Measurements from ENCODE around the gene EID1.

The EID1 gene

DNA sequence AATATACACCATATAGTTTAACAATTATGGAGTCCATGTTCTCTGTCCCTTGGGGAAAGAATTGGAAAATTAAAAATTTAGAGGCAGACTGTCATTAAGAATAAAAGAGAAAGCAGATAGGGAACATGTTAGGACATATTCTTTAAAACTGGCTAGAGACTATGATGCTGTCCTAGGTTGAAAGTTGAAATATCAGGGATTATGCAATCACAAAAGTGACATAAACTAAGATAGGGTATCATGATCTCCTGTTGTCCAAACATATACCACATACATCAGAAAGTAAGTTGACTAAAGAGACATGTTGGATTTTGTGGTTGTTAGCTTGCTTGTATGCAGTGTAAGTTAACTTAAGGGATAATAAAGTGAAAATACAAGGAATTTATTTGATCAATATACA is 9.9 kb upstream of the EID1 start:
- intact Hi-C loops (cut with DNase I), result no loop called here
- DNase-seq, result no peak

- intact Hi-C loops (cut with DNase I), result no loop called here
- DNase-seq, result no peak
Observed at GRCh38 chr15:48868536-48868935, 9.4 kb upstream of the EID1 start.

DNA sequence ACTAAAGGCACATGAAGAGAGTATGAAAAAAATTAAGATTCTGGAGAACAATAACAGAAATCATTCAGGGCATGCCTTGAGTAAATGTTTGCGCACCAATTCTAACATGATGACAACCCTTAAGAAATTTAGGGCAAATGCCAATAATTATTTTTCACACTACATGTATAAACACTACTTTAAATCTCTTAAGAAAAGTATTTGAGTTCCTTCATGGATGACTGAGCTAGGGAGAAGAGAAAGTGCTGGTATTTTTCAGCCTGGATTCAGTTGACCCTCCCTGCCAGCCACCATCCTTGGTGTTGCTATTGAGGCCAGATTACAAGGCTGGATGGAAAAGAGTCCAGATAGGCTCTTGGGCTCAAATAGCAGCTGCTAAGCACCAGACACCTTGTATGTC is 8.0 kb upstream of the EID1 start:
- DNase-seq, result no peak
- intact Hi-C loops (cut with DNase I), result loop anchor here (10.0 kb wide), 1 partner anchor 175 kb away; the partner anchor contains the start of gene SECISBP2L

GRCh38 chr15:48871542-48871941 is 6.4 kb upstream of the EID1 start:
- no peak for DNase-seq
- intact Hi-C loops (cut with DNase I), result loop anchor here (10.0 kb wide), 1 partner anchor 173 kb away; the partner anchor contains the start of gene SECISBP2L

- intact Hi-C loops (cut with DNase I), result loop anchor here (10.0 kb wide), 1 partner anchor 172 kb away; the partner anchor contains the start of gene SECISBP2L
- DNase-seq, result no peak
Observed at GRCh38 chr15:48872632-48873031, 5.3 kb upstream of the EID1 start.

DNA sequence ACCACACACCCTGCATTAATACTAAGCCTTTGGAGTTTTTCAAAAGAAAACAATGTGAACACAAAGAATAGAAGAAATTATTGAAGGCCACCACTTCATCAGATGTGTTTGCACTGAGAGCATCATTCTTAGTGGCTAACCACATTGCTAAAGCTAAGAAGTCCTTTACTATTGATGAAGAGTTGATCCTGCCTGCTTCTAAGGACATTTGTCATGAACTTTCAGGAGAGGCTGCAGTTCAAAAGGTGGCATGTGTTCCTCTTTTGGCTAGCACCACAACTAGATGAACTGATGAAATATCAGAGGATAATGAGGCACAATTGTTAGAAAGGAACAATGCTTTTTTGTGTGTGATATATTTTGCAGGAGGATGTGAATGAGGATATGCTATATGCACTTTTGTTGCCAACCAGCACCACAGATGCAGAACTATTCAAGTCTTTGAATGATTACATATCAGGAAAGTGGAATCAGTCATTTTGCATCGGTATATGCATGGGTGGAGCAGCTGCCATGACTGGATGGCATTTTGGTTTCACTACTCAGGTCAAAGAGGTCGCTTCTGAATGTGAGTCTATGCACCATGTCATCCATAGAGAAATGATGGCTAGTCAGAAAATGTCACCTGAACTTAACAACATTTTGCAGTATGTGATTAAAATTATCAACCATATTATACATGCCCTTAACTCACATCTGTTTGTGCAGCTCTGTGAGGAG is 2.5 kb upstream of the EID1 start:
- no peak for DNase-seq
- intact Hi-C loops (cut with DNase I), result loop anchor here (5.0 to 10.0 kb wide), 2 partner anchors 87 to 169 kb away; partner anchors contain the start of genes SECISBP2L and SHC4

- DNase-seq, result no peak
- intact Hi-C loops (cut with DNase I), result loop anchor here (2.0 to 10.0 kb wide), 3 partner anchors 86 to 279 kb away; partner anchors contain the start of genes COPS2, SECISBP2L and SHC4
Observed at GRCh38 chr15:48876057-48876456, 1.9 kb upstream of the EID1 start.

DNA sequence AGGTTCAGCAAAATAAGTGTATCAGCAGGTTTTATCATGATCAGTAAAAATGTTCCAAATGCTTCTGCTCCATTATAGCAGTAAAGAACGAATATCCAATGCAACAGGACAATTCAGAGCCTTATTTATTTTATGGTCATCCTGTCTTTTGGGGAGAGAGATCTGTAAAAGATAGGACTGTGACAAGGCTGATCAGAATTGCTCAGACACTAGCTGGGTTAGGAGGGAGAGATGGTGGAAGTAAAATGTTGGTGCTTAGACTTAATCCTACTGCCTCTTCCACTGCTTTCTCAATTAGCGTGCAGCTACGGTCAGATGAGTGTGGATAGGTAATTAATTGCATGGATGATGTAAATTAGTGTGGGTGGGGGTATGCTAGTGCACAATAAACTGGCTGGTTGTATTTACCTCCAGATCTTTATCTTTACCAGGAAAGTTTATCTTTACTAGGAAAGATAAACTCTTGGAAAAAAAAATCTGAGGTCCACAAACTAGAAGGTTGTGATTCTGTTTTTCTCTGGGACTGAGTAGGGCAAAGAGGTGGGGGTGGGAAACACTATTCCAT is 2.2 kb downstream of the EID1 start:
- intact Hi-C loops (cut with DNase I), result no loop called here
- no peak for DNase-seq

DNA sequence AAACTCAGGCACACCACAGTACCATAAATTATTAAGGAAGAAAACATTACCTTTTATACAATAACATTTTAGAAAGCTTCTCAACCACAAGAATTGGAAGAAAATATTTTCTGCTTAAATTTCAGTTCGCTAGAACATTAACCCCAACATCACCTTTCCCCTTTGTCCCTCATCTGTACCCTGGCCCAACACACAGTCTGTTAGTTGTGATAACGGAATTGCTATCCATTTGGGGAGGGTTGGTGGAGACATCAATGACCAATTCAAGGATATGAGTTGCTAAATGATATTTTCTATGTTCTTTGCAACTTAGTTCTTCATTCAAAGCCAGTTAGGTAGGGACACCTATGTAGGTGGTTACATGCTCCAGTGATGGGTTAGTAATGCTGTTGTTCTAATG is 5.8 kb downstream of the EID1 start:
- intact Hi-C loops (cut with DNase I), result no loop called here
- DNase-seq, result no peak

DNA sequence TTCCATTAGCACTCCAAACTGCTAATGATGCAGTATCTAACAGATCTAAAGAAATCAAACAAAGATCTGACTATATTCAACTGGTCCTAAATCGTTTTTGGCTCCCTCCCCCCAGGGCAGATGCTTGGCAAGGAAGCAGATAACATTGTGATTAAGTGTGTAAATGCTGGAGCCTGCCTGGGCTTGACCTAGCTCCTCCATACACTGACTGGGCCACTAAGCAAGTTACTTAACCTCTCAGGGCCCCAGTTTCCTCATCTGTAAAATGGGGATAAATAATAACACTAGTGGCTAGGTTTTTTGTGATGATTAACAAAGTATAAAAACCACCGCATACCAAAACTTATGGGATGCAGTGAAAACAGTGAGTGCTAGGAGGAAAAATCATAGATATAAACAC is 9.2 kb downstream of the EID1 start:
- intact Hi-C loops (cut with DNase I), result no loop called here
- no peak for DNase-seq

GRCh38 chr15:48888191-48888590 is 10.3 kb downstream of the EID1 start:
- DNase-seq, result no peak
- intact Hi-C loops (cut with DNase I), result no loop called here

DNA sequence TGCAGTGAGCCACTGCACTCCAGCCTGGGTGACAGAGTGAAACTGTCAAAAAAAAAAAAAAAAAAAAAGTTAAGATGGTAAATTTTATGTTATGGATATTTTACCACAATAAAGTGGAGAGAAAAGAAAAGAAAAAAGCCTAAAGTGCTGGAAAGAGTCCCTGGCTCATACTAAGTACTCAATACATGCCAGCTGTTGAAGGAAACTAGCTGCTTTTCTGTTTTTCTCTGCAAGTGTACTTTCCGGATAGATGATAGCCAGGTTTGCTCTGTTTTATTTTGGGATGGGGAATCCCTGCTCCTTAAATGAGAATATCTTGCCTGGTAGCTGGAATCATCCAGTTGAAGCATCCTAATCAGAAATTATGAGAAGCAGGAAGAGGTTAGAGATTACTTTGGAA is 10.9 kb downstream of the EID1 start:
- intact Hi-C loops (cut with DNase I), result no loop called here
- no peak for DNase-seq

DNA sequence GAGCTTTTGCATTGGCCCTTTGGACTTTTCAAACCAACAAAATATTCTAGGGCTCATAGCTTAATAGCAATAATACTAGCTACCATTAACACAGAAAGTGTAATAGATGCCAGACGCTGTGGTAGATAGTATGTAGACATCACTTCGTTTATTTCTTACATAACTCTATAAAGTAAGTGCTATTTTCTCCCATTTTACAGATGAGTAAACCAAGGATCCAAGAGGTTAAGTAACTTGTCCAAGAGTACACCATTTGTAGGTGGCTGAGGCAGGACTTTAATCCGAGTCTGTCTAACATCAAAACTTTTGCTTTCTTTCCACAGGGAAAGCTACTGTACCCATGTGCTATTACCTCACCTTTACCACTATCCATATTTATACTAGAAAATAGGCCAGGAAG is 12.0 kb downstream of the EID1 start:
- intact Hi-C loops (cut with DNase I), result no loop called here

DNA sequence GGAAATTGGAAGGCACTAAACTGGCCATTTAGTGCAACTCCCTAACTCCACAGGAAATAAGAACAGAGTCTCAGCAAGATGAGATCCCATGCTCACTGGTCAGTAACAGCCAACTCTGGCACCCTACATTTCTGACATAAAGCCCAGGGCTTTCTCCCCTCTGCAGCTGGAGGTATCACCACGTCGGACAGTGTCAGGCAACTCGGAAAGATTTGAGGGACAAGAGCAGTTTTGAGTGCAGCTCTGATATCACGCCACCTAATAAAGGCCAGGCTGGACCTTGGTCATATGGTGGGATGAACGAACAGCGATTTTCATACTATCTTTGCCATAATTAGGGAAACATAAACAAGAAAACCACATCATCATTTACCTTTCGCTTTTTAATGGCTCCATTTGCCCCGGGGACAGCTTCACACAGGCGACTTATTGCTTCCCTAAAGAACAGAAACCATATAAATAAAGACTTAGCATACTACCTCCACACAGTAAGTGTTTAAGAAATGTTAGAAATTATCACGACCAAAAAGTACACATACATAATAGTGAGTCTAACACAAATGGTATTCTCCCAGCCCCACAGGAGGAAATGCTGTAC is 12.5 kb downstream of the EID1 start:
- DNase-seq, result no peak
- intact Hi-C loops (cut with DNase I), result no loop called here

More for the DNA sequence above, 12.0 kb downstream of the EID1 start:
- DNase-seq, result no peak

DNA sequence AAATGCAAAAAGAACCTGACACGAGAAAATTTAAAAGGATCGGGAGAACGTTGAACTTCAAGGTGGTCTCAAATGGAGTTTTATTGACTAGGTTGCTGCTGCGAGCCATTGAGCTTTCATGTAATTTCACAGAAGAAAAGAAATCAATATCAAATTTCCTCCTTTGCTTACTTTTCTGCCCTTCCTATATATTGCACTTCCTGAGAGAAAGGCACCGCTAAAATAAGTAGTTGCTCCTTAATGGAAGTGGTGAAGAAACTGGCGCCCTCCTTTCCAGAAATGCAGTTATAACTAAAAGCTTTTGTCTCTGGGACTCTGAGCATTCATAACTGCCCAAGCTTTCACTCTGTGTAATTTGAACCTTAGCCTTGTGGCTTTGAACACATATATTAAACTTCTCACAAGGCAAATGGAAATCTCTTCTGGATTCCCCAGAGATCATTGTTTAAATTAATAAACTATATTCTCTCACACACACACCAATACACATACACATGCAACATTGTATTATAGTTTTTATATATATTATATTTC is 13.4 kb downstream of the EID1 start:
- DNase-seq, result no peak
- intact Hi-C loops (cut with DNase I), result no loop called here

- no peak for DNase-seq
- intact Hi-C loops (cut with DNase I), result no loop called here
Observed at GRCh38 chr15:48893311-48893710, 15.4 kb downstream of the EID1 start.

DNA sequence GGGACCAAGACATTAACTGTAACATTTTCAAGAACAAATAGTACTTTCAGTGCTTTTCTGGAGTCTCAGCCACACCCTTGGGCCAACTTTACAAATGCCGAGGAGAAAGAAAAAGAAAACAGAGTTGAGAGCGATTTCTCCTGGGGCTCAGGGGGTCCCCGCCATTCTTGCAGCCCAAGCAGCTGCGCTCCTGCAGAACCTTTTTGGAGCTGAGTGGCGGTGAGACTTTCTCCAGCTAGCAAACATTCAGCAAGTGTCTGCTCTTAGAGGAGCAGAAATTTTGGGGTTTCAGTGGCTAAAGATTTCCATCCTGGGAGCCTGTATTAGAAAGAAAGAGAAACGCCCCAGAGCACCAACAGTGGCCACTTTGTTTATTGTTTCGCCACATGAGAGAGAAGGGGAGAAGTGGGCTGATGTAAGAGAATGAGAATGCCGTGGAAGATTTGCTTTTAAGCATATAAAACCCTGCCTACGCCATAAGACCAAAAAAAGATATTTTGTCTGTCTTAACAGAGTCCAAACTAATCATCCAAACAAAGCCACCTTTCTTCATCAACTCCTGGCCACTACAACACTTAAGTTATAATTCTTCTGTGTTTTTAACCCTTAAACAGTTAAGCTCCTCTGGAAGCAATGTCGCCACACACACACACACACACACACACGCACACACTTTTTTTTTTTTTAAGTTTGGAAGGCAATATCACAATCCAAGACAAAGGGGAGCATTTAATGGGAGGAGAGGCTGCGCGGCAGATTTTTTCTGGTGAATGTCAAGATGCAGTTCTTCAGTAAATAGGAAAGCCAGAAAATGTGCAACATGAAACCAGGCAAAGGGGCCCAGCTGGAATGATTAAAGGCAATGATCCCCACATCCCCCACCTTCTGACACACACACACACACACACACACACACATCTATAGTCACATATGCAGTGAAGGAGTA is 19.2 kb downstream of the EID1 start:
- DNase-seq, result peak in 1 of 10 donors; percentile 28
- intact Hi-C loops (cut with DNase I), result no loop called here

DNA sequence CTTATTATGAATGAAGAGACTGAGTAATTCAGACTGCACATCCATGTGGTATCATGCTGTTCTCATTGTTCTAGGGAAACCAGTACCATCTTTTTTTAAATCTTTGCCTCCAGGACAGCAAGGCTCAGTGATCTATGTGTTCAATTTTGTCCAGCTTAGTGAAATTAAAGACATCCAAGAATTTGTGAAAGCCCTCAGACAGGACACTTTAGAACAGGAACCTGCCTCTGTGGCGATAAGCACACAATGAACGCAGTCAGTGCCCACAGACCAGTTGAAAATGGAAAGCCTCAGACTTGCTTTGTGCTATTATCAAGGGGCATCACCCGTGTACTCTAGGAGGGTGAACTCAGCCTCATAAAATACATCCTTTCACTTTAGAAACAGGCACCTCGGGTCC is 20.1 kb downstream of the EID1 start:
- no peak for DNase-seq
- intact Hi-C loops (cut with DNase I), result no loop called here

GRCh38 chr15:48898446-48898845 is 20.5 kb downstream of the EID1 start:
- no peak for DNase-seq
- intact Hi-C loops (cut with DNase I), result no loop called here

DNA sequence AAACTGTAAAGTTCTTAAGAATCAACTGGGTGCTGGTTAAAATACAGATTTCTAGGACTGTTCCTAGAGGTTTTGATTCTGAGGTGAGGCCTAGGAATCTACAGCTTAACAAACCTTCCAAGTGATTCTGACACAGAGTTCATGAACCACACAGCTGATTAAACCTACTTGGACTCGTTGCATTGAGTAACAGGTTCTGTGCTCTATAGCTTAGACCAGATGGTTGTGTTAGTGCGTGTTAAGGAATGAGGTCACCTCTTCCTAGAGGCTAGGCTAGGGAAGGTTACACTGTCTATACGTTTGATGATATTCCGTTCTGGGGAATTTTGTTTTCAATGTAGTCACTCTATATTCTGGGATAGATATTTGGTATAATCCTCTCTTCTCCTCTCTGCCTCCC is 21.9 kb downstream of the EID1 start:
- DNase-seq, result no peak
- intact Hi-C loops (cut with DNase I), result no loop called here
